ENCODE data around the gene HCN2. TPM values are rescaled to one million over a fixed set of nuclear protein-coding genes. Genes with fewer than 3 reads are reported as not detected.

The HCN2 gene
- total and polyA plus RNA-seq, 2 of the 8 experiments (the other 6 are each of a cell fraction or from before 2014, with no cell fraction given), result 1.0 to 4.0 TPM

- TF ChIP-seq, protein P1, sequence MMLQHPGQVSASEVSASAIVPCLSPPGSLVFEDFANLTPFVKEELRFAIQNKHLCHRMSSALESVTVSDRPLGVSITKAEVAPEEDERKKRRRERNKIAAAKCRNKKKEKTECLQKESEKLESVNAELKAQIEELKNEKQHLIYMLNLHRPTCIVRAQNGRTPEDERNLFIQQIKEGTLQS (IDR thresholded peaks at IDR 0.05; ENCODE audit: insufficient read depth, low read depth, low read length), result no peak
- TF ChIP-seq SIN3A (conservative IDR thresholded peaks at IDR 0.05 in 1 of 2, IDR thresholded peaks at IDR 0.05 in 1 of 2; ENCODE audit: low read depth in 1 of 2, low read length in 2 of 2) (no peak), NANOG (IDR thresholded peaks at IDR 0.05; ENCODE audit: insufficient read depth, low read depth, low read length, poor library complexity, severe bottlenecking) (no peak), RFX5 (IDR thresholded peaks at IDR 0.05; ENCODE audit: borderline replicate concordance, low read depth, low read length) (no peak), CTBP2 (IDR thresholded peaks at IDR 0.05; ENCODE audit: borderline replicate concordance, insufficient read depth, insufficient read length, low read length) (no peak), TAF7 (optimal IDR thresholded peaks at IDR 0.05; ENCODE audit: borderline replicate concordance, low read depth, low read length) (no peak), EGR1 (IDR thresholded peaks at IDR 0.05; ENCODE audit: borderline replicate concordance, low read depth, low read length) (no peak), CHD7 (IDR thresholded peaks at IDR 0.05; ENCODE audit: insufficient replicate concordance, low read length) (no peak), EZH2 (IDR thresholded peaks at IDR 0.05; ENCODE audit: low read depth, low read length, severe bottlenecking) (no peak), RAD21 (IDR thresholded peaks at IDR 0.05 in 1 of 2, conservative IDR thresholded peaks at IDR 0.05 in 1 of 2; ENCODE audit: low read depth in 2 of 2, low read length in 2 of 2) (no peak)
Observed at GRCh38 chr19:590396-590745, 690 bp downstream of the HCN2 start (continued).
